ENCODE results near the gene HECTD4.

GRCh38 chr12:112226768-112227167 lies 155.5 kb downstream of the HECTD4 start:
- TF ChIP-seq CTCF (IDR thresholded peaks at IDR 0.05) = no peak
- TF ChIP-seq POLR2A (IDR thresholded peaks at IDR 0.05) = no peak
